IMR-90 (cell line): Measurements from ENCODE around the gene ADAMTS12. TPM values are rescaled to one million over a fixed set of nuclear protein-coding genes. Genes with fewer than 3 reads are reported as not detected.

ENCODE experiments used
- ATAC-seq: fragments of 200-7000 bp; cut with Tn5 transposase; 2 replicates; pipeline ENCODE4 v1.9.1; 2020; ENCODE audit warnings: low read depth, mild to moderate bottlenecking, moderate library complexity
- BruUV-seq: library from RNA; stranded (reverse); fragments of 400-500 nt; replicated peaks from 2 replicates; lab custom pipeline; 2021; lab: Mats Ljungman, UMichigan
- CTCF ChIA-PET: fragments of 300-600 bp; formaldehyde crosslinking; extraction: SDS; loops from one replicate; lab custom pipeline; 2021; ENCODE audit warnings: antibody characterized with exemption; lab: Yijun Ruan, JAX
- POLR2A ChIA-PET: fragments of 300-600 bp; sonication (Branson Sonifier 250); formaldehyde crosslinking; loops from one replicate; lab custom pipeline; 2022; ENCODE audit warnings: antibody characterized with exemption; ENCODE audit not compliant: unreplicated experiment; lab: Charles Lee
- DNase-seq: peaks from one replicate; pipeline ENCODE4 v3.0.0; 2013
- H2AFZ ChIP-seq: replicated peaks from 2 replicates; pipeline ENCODE3; 2013; ENCODE audit warnings: low read length, mild to moderate bottlenecking; ENCODE audit not compliant: poor library complexity
- H2AK5ac ChIP-seq: 2 replicates; pipeline ENCODE4 v1.6.1; 2013; ENCODE audit warnings: low read depth, low read length, inconsistent platforms
- H2AK9ac ChIP-seq: replicated peaks from 2 replicates; pipeline ENCODE3; 2013; ENCODE audit warnings: mild to moderate bottlenecking, low read depth, low read length, moderate library complexity; ENCODE audit not compliant: poor library complexity
- H2BK120ac ChIP-seq: 2 replicates; pipeline ENCODE4 v1.6.1; 2013; ENCODE audit warnings: low read depth, low read length, inconsistent platforms
- H2BK15ac ChIP-seq: 3 replicates; pipeline ENCODE4 v1.6.1; 2013; ENCODE audit warnings: low read depth, low read length, inconsistent platforms
- H2BK20ac ChIP-seq: 2 replicates; pipeline ENCODE4 v1.6.1; 2013; ENCODE audit warnings: low read depth, mild to moderate bottlenecking, inconsistent platforms, low read length, moderate library complexity
- H2BK5ac ChIP-seq: 2 replicates; pipeline ENCODE4 v1.6.1; 2013; ENCODE audit warnings: mild to moderate bottlenecking, low read depth, low read length, inconsistent platforms; ENCODE audit not compliant: poor library complexity, severe bottlenecking
- H3K14ac ChIP-seq: replicated peaks from 2 replicates; pipeline ENCODE4 v1.6.1; 2013; ENCODE audit warnings: low read depth, low read length, inconsistent platforms
- H3K18ac ChIP-seq: 2 replicates; pipeline ENCODE4 v1.6.1; 2013; ENCODE audit warnings: low read depth, low read length, control low read depth
- H3K23ac ChIP-seq: 2 replicates; pipeline ENCODE4 v1.6.1; 2013; ENCODE audit warnings: low read depth, low read length, inconsistent platforms
- H3K27ac ChIP-seq: 2 replicates; pipeline ENCODE4 v1.5.1; 2013; ENCODE audit warnings: mild to moderate bottlenecking, control low read depth, low read length; ENCODE audit not compliant: insufficient read depth
- H3K27me3 ChIP-seq: 2 replicates; pipeline ENCODE4 v1.6.1; 2013; ENCODE audit warnings: low read length; ENCODE audit not compliant: control insufficient read depth, insufficient read depth
- H3K36me3 ChIP-seq: 2 replicates; pipeline ENCODE4 v1.6.1; 2013; ENCODE audit warnings: low read length, mixed read lengths; ENCODE audit not compliant: control insufficient read depth, insufficient read depth
- H3K4ac ChIP-seq: 2 replicates; pipeline ENCODE4 v1.6.1; 2013; ENCODE audit warnings: low read depth, low read length, inconsistent platforms
- H3K4me1 ChIP-seq: 2 replicates; pipeline ENCODE4 v1.6.1; 2013; ENCODE audit warnings: low read length, mixed read lengths; ENCODE audit not compliant: control insufficient read depth, insufficient read depth
- H3K4me2 ChIP-seq: 2 replicates; pipeline ENCODE4 v1.6.1; 2013; ENCODE audit warnings: low read depth, mild to moderate bottlenecking, control low read depth, low read length, moderate library complexity
- H3K4me3 ChIP-seq: 2 replicates; pipeline ENCODE4 v1.5.1; 2013; ENCODE audit warnings: low read depth, mild to moderate bottlenecking, control low read depth, low read length, moderate library complexity; ENCODE audit not compliant: insufficient read depth
- H3K56ac ChIP-seq: 2 replicates; pipeline ENCODE4 v1.6.1; 2013; ENCODE audit warnings: low read length, inconsistent platforms; ENCODE audit not compliant: insufficient read depth; ENCODE audit errors: extremely low read depth
- H3K79me1 ChIP-seq, 2 experiments: 2 replicates each; pipeline ENCODE4 v1.6.1; 2013; ENCODE audit warnings: low read length in 2 of 2, inconsistent platforms in 1 of 2, low read depth in 1 of 2
- H3K9ac ChIP-seq: 2 replicates; pipeline ENCODE4 v1.6.1; 2013; ENCODE audit warnings: low read depth, low read length, control low read depth
- H3K9me1 ChIP-seq: 2 replicates; pipeline ENCODE4 v1.6.1; 2013; ENCODE audit warnings: low read length, inconsistent platforms; ENCODE audit not compliant: insufficient read depth
- H3K9me3 ChIP-seq: 2 replicates; pipeline ENCODE4 v1.6.1; 2013; ENCODE audit warnings: low read length; ENCODE audit not compliant: control insufficient read depth, insufficient read depth
- H4K20me1 ChIP-seq: 2 replicates; pipeline ENCODE4 v1.6.1; 2013; ENCODE audit warnings: low read length, inconsistent platforms; ENCODE audit not compliant: insufficient read depth
- H4K5ac ChIP-seq: 2 replicates; pipeline ENCODE4 v1.6.1; 2013; ENCODE audit warnings: mild to moderate bottlenecking, low read depth, low read length, control low read depth
- H4K8ac ChIP-seq, 2 experiments: 2 replicates each; pipeline ENCODE4 v1.6.1; 2013; ENCODE audit warnings: low read depth in 2 of 2, low read length in 2 of 2, control low read depth in 1 of 2, inconsistent platforms in 1 of 2
- H4K91ac ChIP-seq: 2 replicates; pipeline ENCODE4 v1.6.1; 2013; ENCODE audit warnings: low read depth, low read length, inconsistent platforms; ENCODE audit not compliant: insufficient read depth
- BHLHE40 ChIP-seq: fragments of 150-350 bp; IDR thresholded peaks from 2 replicates; pipeline ENCODE4 v1.6.1; 2016; ENCODE audit warnings: mild to moderate bottlenecking, low read depth, low read length
- CEBPB ChIP-seq: IDR thresholded peaks from 2 replicates; pipeline ENCODE4 v1.6.1; 2012; ENCODE audit warnings: low read depth, low read length, improper control_type of control experiment
- CHD1 ChIP-seq: IDR thresholded peaks from 2 replicates; pipeline ENCODE4 v1.6.1; 2012; ENCODE audit warnings: low read depth, low read length, improper control_type of control experiment
- FOS ChIP-seq: fragments of 150-350 bp; IDR thresholded peaks from 2 replicates; pipeline ENCODE4 v1.6.1; 2016; ENCODE audit warnings: low read depth, low read length
- MAFK ChIP-seq: IDR thresholded peaks from 2 replicates; pipeline ENCODE4 v1.6.1; 2012; ENCODE audit warnings: low read depth, low read length, improper control_type of control experiment
- MAZ ChIP-seq: IDR thresholded peaks from 2 replicates; pipeline ENCODE4 v1.6.1; 2012; ENCODE audit warnings: low read depth, mild to moderate bottlenecking, low read length, improper control_type of control experiment, moderate library complexity, borderline replicate concordance
- MXI1 ChIP-seq: IDR thresholded peaks from 2 replicates; pipeline ENCODE4 v1.6.1; 2012; ENCODE audit warnings: low read depth, mild to moderate bottlenecking, low read length, moderate library complexity, borderline replicate concordance
- POLR2A ChIP-seq: IDR thresholded peaks from 2 replicates; pipeline ENCODE4 v1.6.1; 2012; ENCODE audit warnings: mild to moderate bottlenecking, low read depth, low read length
- RAD21 ChIP-seq: IDR thresholded peaks from 2 replicates; pipeline ENCODE4 v1.6.1; 2012; ENCODE audit warnings: low read length, improper control_type of control experiment
- RCOR1 ChIP-seq: IDR thresholded peaks from 2 replicates; pipeline ENCODE4 v1.6.1; 2012; ENCODE audit warnings: mild to moderate bottlenecking, low read length, improper control_type of control experiment; ENCODE audit not compliant: insufficient replicate concordance
- SMC3 ChIP-seq: fragments of 150-350 bp; IDR thresholded peaks from 2 replicates; pipeline ENCODE4 v1.6.1; 2016; ENCODE audit warnings: low read depth, mild to moderate bottlenecking, antibody characterized with exemption, low read length, moderate library complexity
- WGBS, 2 experiments: methylation state at CpG; one replicate each; pipeline versions ENCODE4 v1.1.5 to v1.1.7; 2013; ENCODE audit warnings: missing lambda C conversion rate in 2 of 2; ENCODE audit not compliant: insufficient read length in 1 of 2; ENCODE audit errors: extremely low coverage in 2 of 2; 5-methylcytosine and 5-hydroxymethylcytosine counted together
- dilution Hi-C: fragments of 300-500 bp; cut with HindIII; formaldehyde crosslinking; loops from one replicate; pipeline ENCODE4 v1.14.3; 2018; ENCODE audit warnings: low sequenced_read_pairs; ENCODE audit not compliant: unreplicated experiment
- in situ Hi-C: fragments of 300-500 bp; cut with MboI; formaldehyde crosslinking; loops from 3 replicates; pipeline ENCODE4 v1.14.3; 2019; ENCODE audit warnings: low sequenced_read_pairs, inconsistent platforms, mixed read lengths
- intact Hi-C: fragments of 100-400 bp; cut with micrococcal nuclease; formaldehyde crosslinking; loops from 2 replicates; pipeline ENCODE4 v1.10.0; 2022
- polyA plus RNA-seq, 3 experiments: library from polyadenylated mRNA; depleted of rRNA; stranded (reverse); fragments of >200 nt; gene quantifications; 2 replicates each; pipeline ENCODE4 v1.2.3, GENCODE V29; 2012; ENCODE audit warnings: low replicate concordance in 1 of 3
- total RNA-seq: library from RNA; depleted of rRNA; stranded (reverse); fragments of >200 nt; gene quantifications from 2 replicates; pipeline ENCODE4 v1.2.3, GENCODE V29; 2012
- TF ChIP-seq, protein P1 (sequence below): fragments of 150-350 bp; IDR thresholded peaks from 2 replicates; pipeline ENCODE4 v1.6.1; 2017; ENCODE audit warnings: mild to moderate bottlenecking, antibody characterized with exemption, low read length, low read depth
- TF ChIP-seq, protein P2 (sequence below): fragments of 150-350 bp; IDR thresholded peaks from 2 replicates; pipeline ENCODE4 v1.6.1; 2016; ENCODE audit warnings: low read depth, mild to moderate bottlenecking, low read length, moderate library complexity, borderline replicate concordance
- TF ChIP-seq, protein P3 (sequence below): conservative IDR thresholded peaks from 2 replicates; pipeline ENCODE4 v1.5.1; 2012; ENCODE audit warnings: mild to moderate bottlenecking, low read depth, low read length, improper control_type of control experiment

Gene ADAMTS12
- total and polyA plus RNA-seq, 2 of the 4 experiments (the other 2 are of a cell fraction), result 27.3 to 51.3 TPM

DNA sequence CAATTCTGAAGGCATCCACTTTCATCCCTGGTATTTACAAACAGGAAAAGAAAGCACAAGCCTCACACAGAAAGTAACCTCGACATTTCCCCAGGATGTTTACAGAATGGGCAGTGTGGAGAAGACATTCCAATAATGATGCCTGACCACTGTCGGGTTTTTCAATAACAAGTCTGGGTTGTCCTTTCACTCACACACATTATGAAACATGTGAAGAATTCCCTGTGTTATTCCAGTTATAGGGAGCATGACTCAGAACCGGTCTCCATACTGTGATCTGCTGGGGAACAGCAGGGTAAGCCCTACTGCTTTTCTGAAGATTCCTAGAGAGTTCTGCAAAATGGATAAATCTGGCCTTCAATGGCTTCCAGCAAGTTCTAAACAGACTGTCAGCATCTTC is 155.3 kb downstream of the ADAMTS12 start (continued):
- TF ChIP-seq MAFK, result no peak
- TF ChIP-seq POLR2A, result no peak

DNA sequence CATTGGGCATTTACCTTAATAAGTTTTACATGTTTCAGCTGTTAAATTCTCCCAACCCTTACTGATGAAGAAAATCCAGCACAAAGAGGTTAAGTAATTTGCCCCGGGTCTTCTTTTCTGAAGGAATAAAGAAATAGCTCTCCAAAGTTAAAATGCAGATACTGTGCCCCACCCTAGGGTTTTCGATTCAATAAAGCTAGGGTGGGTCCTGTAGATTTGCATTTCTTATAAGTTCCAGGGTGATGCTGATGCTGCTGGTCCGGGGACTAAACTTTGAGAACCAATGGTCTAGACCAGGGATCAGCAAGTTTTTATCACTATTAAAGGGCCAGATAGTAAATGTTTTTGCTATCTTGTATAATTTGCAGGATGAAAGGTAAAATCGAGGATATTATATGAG is 156.7 kb downstream of the ADAMTS12 start:
- Histone ChIP-seq H4K8ac (no peak overlapping the region), H3K14ac (no peak overlapping the region), H4K20me1 (peaks cover 5% of the 10 kb centered on the region; the same call in 1 of the 2 replicates), H2AFZ (no peak overlapping the region), H4K5ac (no peak overlapping the region), H3K4me3 (no peak overlapping the region), H3K4me2 (no peak overlapping the region), H3K23ac (no peak overlapping the region), H3K18ac (no peak overlapping the region), H3K27ac (no peak overlapping the region), H3K56ac (no peak overlapping the region), H2AK5ac (no peak overlapping the region), H3K4me1 (peaks cover 13% of the 10 kb centered on the region), H3K27me3 (no peaks in the 10 kb centered on the region), H3K9me1 (peaks cover 32% of the 10 kb centered on the region), H3K4ac (no peak overlapping the region), H3K9ac (no peak overlapping the region), H3K9me3 (no peaks in the 10 kb centered on the region), H2BK15ac (no peak overlapping the region), H2BK20ac (no peak overlapping the region), H2AK9ac (no peak overlapping the region), H2BK120ac (no peak overlapping the region), H2BK5ac (no peak overlapping the region), H4K91ac (no peak overlapping the region), H3K79me1 (peaks cover 0 to 42% of the 10 kb centered on the region in 2 experiments; a peak in 2 of 4 replicates), H3K36me3 (no peaks in the 10 kb centered on the region)
- dilution Hi-C loops, result no loop called here
- WGBS, 2 experiments, result no CpG with 5 or more reads among the region's 4 CpGs
- no peak for ATAC-seq
- POLR2A ChIA-PET, result no interaction called here
- intact Hi-C loops, result loop anchor here (5.0 kb wide), 1 partner anchor 157 kb away; the partner anchor contains the start of gene ADAMTS12
- no TSS peak for BruUV-seq
- DNase-seq, result no peak
- in situ Hi-C loops, result no loop called here
- CTCF ChIA-PET, result interaction anchor here (0.6 to 0.9 kb wide), 2 partner anchors 9 to 13 kb away, joined by 3 to 4 read pairs; no protein-coding TSS in a partner anchor
- TF ChIP-seq SMC3 (no peak), FOS (no peak), MXI1 (no peak), BHLHE40 (no peak), MAZ (no peak), CEBPB (no peak), POLR2A (no peak), CHD1 (no peak), MAFK (no peak), RCOR1 (no peak), RAD21 (no peak)
- TF ChIP-seq, protein P1, sequence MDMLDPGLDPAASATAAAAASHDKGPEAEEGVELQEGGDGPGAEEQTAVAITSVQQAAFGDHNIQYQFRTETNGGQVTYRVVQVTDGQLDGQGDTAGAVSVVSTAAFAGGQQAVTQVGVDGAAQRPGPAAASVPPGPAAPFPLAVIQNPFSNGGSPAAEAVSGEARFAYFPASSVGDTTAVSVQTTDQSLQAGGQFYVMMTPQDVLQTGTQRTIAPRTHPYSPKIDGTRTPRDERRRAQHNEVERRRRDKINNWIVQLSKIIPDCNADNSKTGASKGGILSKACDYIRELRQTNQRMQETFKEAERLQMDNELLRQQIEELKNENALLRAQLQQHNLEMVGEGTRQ, result no peak
- TF ChIP-seq, protein P2, sequence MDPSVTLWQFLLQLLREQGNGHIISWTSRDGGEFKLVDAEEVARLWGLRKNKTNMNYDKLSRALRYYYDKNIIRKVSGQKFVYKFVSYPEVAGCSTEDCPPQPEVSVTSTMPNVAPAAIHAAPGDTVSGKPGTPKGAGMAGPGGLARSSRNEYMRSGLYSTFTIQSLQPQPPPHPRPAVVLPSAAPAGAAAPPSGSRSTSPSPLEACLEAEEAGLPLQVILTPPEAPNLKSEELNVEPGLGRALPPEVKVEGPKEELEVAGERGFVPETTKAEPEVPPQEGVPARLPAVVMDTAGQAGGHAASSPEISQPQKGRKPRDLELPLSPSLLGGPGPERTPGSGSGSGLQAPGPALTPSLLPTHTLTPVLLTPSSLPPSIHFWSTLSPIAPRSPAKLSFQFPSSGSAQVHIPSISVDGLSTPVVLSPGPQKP, result no peak
- TF ChIP-seq, protein P3, sequence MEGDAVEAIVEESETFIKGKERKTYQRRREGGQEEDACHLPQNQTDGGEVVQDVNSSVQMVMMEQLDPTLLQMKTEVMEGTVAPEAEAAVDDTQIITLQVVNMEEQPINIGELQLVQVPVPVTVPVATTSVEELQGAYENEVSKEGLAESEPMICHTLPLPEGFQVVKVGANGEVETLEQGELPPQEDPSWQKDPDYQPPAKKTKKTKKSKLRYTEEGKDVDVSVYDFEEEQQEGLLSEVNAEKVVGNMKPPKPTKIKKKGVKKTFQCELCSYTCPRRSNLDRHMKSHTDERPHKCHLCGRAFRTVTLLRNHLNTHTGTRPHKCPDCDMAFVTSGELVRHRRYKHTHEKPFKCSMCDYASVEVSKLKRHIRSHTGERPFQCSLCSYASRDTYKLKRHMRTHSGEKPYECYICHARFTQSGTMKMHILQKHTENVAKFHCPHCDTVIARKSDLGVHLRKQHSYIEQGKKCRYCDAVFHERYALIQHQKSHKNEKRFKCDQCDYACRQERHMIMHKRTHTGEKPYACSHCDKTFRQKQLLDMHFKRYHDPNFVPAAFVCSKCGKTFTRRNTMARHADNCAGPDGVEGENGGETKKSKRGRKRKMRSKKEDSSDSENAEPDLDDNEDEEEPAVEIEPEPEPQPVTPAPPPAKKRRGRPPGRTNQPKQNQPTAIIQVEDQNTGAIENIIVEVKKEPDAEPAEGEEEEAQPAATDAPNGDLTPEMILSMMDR, result no peak
